DND-41 (cell line): ENCODE results near the gene SDCCAG8.
"Not testable (repeated sequence)": the region's sequence is repeated elsewhere in the genome, so short reads cannot be mapped to it uniquely, and the experiment has no call there.

Experiments used
- ATAC-seq: fragments of 200-7000 bp; cut with Tn5 transposase; 3 replicates; pipeline ENCODE4 v1.9.1; 2021; ENCODE audit warnings: low read depth; ENCODE audit not compliant: insufficient read depth
- DNase-seq: peaks from one replicate; pipeline ENCODE4 v3.0.0-alpha.2; 2020
- H2AFZ ChIP-seq: 2 replicates; pipeline ENCODE4 v1.6.0; 2012; ENCODE audit warnings: low read depth, low read length
- H3K27ac ChIP-seq: 2 replicates; pipeline ENCODE4 v1.5.1; 2012; ENCODE audit warnings: low read length, inconsistent platforms
- H3K27me3 ChIP-seq: fragments of 200-600 bp; sonication (generic); 2 replicates; pipeline ENCODE4 v1.6.0; 2012; ENCODE audit warnings: low read length, mild to moderate bottlenecking, inconsistent platforms; ENCODE audit not compliant: insufficient read depth, poor library complexity
- H3K36me3 ChIP-seq: 2 replicates; pipeline ENCODE4 v1.5.1; 2012; ENCODE audit warnings: low read length, inconsistent platforms; ENCODE audit not compliant: insufficient read depth
- H3K4me1 ChIP-seq: 2 replicates; pipeline ENCODE4 v1.5.1; 2012; ENCODE audit warnings: mild to moderate bottlenecking, low read length; ENCODE audit not compliant: insufficient read depth
- H3K4me2 ChIP-seq: 2 replicates; pipeline ENCODE4 v1.6.0; 2012; ENCODE audit warnings: mild to moderate bottlenecking, moderate library complexity, low read length, inconsistent platforms; ENCODE audit not compliant: insufficient read depth
- H3K4me3 ChIP-seq, 2 experiments: fragments of 200-600 bp in 1 of 2; shearing (Covaris generic) in 1 of 2; 2 replicates each; pipeline ENCODE4 v1.5.1; 2012 to 2016; ENCODE audit warnings: inconsistent platforms in 2 of 2, low read length in 2 of 2, mild to moderate bottlenecking in 2 of 2, low read depth in 1 of 2, moderate library complexity in 1 of 2
- H3K79me2 ChIP-seq: 2 replicates; pipeline ENCODE4 v1.6.0; 2012; ENCODE audit warnings: low read length, inconsistent platforms; ENCODE audit not compliant: insufficient read depth
- H3K9ac ChIP-seq: 2 replicates; pipeline ENCODE4 v1.6.0; 2012; ENCODE audit warnings: low read depth, mild to moderate bottlenecking, inconsistent platforms, low read length, moderate library complexity
- H3K9me3 ChIP-seq: 2 replicates; pipeline ENCODE4 v1.5.1; 2012; ENCODE audit warnings: low read length, moderate library complexity, mild to moderate bottlenecking, inconsistent platforms; ENCODE audit not compliant: insufficient read depth, severe bottlenecking
- H4K20me1 ChIP-seq: 2 replicates; pipeline ENCODE4 v1.6.0; 2012; ENCODE audit warnings: low read length; ENCODE audit not compliant: insufficient read depth
- CTCF ChIP-seq: IDR thresholded peaks from 2 replicates; pipeline ENCODE4 v1.5.1; 2012; ENCODE audit warnings: borderline replicate concordance, low read length, moderate library complexity, mild to moderate bottlenecking; ENCODE audit not compliant: poor library complexity, severe bottlenecking; ENCODE audit errors: extremely low read depth
- EZH2 ChIP-seq: IDR thresholded peaks from 3 replicates; pipeline ENCODE4 v1.6.1; 2012; ENCODE audit warnings: borderline replicate concordance, low read depth, mild to moderate bottlenecking, moderate library complexity, low read length, inconsistent platforms; ENCODE audit not compliant: severe bottlenecking

Gene SDCCAG8

GRCh38 chr1:243255791-243256512 lies at the start of gene SDCCAG8:
Gene SDCCAG8 (plus strand): TSS chr1:243256041. CDS start chr1:243256174, 133 bp downstream.
- Histone ChIP-seq H3K4me1 (peaks cover 36% of the 10 kb centered on the region), H3K9me3 (no peaks in the 10 kb centered on the region), H2AFZ (peak within 1 kb of the TSS; percentile 83), H3K79me2 (peaks cover 92% of the 10 kb centered on the region), H4K20me1 (peaks cover 5% of the 10 kb centered on the region; the same call in 1 of the 2 replicates), H3K9ac (peak within 1 kb of the TSS; percentile 83), H3K27ac (peak within 1 kb of the TSS; percentile 98), H3K36me3 (no peaks in the 10 kb centered on the region), H3K4me3 (peak within 1 kb of the TSS; percentile 41 to 70), H3K27me3 (no peaks in the 10 kb centered on the region), H3K4me2 (peak within 1 kb of the TSS; percentile 73)
- DNase-seq, result peak; percentile 98
- peak; percentile 77 for ATAC-seq
- TF ChIP-seq EZH2 (no peak), CTCF (no peak)

GRCh38 chr1:243211984-243212383 lies 43.9 kb upstream of the SDCCAG8 start:
- DNase-seq, H3K27me3 ChIP-seq, H3K27ac ChIP-seq, H3K4me1 ChIP-seq, H2AFZ ChIP-seq, H3K9ac ChIP-seq, H4K20me1 ChIP-seq, ATAC-seq, H3K4me3 ChIP-seq, H3K4me2 ChIP-seq, H3K9me3 ChIP-seq: not testable (repeated sequence)
- Histone ChIP-seq H3K36me3 (peaks cover 15% of the 10 kb centered on the region), H3K79me2 (peaks cover 17% of the 10 kb centered on the region; the same call in 1 of the 2 replicates)

GRCh38 chr1:243213045-243213787 lies 42.6 kb upstream of the SDCCAG8 start:
- DNase-seq (no peak), ATAC-seq (no peak)
- Histone ChIP-seq H3K4me1 (no peaks in the 10 kb centered on the region), H3K4me2 (no peak overlapping the region), H3K79me2 (peaks cover 21% of the 10 kb centered on the region; the same call in 1 of the 2 replicates), H3K27ac (no peak overlapping the region), H3K36me3 (peaks cover 27% of the 10 kb centered on the region), H2AFZ (no peak overlapping the region), H3K9me3 (no peaks in the 10 kb centered on the region), H3K27me3 (no peaks in the 10 kb centered on the region), H3K4me3 (no peak overlapping the region), H3K9ac (no peak overlapping the region), H4K20me1 (peaks cover 3% of the 10 kb centered on the region; the same call in 1 of the 2 replicates)
- TF ChIP-seq EZH2 (no peak), CTCF (no peak)

- not testable (repeated sequence) for H3K4me3 ChIP-seq
These were observed 40.5 kb upstream of the SDCCAG8 start for GRCh38 chr1:243215276-243215875.

More at GRCh38 chr1:243215276-243215875, 40.5 kb upstream of the SDCCAG8 start:
- Histone ChIP-seq H3K36me3 (peaks cover 47% of the 10 kb centered on the region), H3K79me2 (peaks cover 28% of the 10 kb centered on the region)
- H3K9ac ChIP-seq, H3K27ac ChIP-seq, H3K4me2 ChIP-seq, DNase-seq, H3K9me3 ChIP-seq, ATAC-seq, H4K20me1 ChIP-seq, H3K4me1 ChIP-seq, H3K27me3 ChIP-seq, H2AFZ ChIP-seq: not testable (repeated sequence)
